ENCODE data around the gene ATP6V1B1. TPM values are rescaled to one million over a fixed set of nuclear protein-coding genes. Genes with fewer than 3 reads are reported as not detected.

Gene ATP6V1B1
- total and polyA plus RNA-seq, 10 of the 15 experiments (the other 5 are each of a cell fraction or from before 2014, with no cell fraction given) = not detected

DNA sequence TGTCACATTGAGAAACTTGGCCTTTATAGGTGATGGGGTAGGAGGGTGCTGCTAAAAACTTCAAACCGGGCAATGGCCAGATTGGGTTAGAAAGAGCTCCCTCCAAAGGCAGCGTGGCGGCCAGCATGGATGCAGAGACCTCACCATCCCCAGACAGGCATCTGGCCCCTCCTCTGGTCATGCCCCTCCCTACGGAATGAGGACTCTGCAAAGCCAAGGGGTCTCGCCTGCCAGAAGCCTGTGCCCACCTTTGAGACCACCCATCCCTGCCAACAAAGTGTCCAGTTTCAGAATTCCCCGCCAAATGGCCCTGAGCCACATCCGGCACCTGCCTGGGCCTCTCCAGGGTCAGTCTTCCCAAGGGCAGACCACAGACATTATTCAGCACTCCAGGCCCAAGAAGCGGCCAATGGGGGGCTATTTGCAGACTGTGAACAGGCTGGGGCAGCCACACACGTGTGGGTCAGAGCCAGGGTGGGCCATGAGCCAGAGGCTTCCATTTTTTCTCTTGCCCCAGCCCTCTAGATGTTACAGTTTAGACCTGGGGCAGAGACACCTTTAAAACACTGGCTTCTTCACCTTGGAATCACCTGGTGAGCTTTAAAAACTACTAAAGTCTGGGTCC, 4.2 kb upstream of the ATP6V1B1 start (continued):
- TF ChIP-seq NFYB (IDR thresholded peaks at IDR 0.05; ENCODE audit: insufficient read depth, low read depth, low read length) = no peak
- TF ChIP-seq RUNX3 (IDR thresholded peaks at IDR 0.05; ENCODE audit: low read length) = no peak

DNA sequence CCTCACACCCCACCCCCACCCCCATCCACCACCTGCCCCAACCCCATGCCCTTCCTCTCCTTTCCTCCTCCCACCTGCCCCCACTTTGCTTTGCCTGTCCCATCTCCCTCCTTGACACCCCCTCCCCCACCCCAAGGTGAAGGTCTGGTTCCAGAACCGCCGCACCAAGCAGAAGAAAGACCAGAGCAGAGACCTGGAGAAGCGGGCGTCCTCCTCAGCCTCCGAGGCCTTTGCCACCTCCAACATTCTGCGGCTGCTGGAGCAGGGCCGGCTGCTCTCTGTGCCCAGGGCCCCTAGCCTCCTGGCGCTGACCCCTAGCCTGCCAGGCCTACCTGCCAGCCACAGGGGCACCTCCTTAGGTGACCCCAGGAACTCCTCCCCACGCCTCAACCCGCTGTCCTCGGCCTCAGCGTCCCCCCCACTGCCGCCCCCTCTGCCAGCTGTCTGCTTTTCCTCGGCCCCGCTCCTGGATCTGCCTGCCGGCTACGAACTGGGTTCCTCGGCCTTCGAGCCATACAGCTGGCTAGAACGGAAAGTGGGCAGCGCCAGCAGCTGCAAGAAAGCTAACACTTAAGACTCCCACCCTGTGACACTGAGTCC, 3.0 kb upstream of the ATP6V1B1 start:
- in situ Hi-C loops (cut with MboI) = no loop called here
- ATAC-seq = no peak

More for the DNA sequence above, 3.0 kb upstream of the ATP6V1B1 start:
- ChIA-PET RAD21 (ENCODE audit: unreplicated experiment) (no interaction called here), CTCF (no interaction called here), POLR2A (no interaction called here), SMC1A (ENCODE audit: uncharacterized antibody, unreplicated experiment) (no interaction called here)
- intact Hi-C loops (cut with micrococcal nuclease; ENCODE audit: unreplicated experiment) = no loop called here
- no TSS peak for BruUV-seq (replicated peaks)
- H3K4me2 ChIP-seq (ENCODE audit: control insufficient read depth, insufficient read depth) = no peak overlapping the region
- no peaks in the 10 kb centered on the region for H3K36me3 ChIP-seq (ENCODE audit: control insufficient read depth in 2 of 2, insufficient read depth in 2 of 2, low read length in 1 of 2)
- no peak overlapping the region for H2AFZ ChIP-seq (ENCODE audit: control insufficient read depth, low read depth, low read length)
- no peak overlapping the region for H3K4me3 ChIP-seq
- H3K4me1 ChIP-seq (ENCODE audit: control insufficient read depth, insufficient read depth, low read length) = no peaks in the 10 kb centered on the region
- H3K9ac ChIP-seq (ENCODE audit: control insufficient read depth, insufficient read depth, low read length) = no peak overlapping the region
- peaks cover 0 to 3% of the 10 kb centered on the region in 2 experiments; a peak in 2 of 4 replicates for H3K27me3 ChIP-seq (replicated peaks in 1 of 2; ENCODE audit: control insufficient read depth in 2 of 2, insufficient read depth in 2 of 2, low read length in 1 of 2)
- H3K9me3 ChIP-seq (replicated peaks; ENCODE audit: control insufficient read depth, insufficient read depth, low read length) = no peaks in the 10 kb centered on the region
- WGBS (ENCODE audit: insufficient coverage, insufficient replicate concordance, low lambda C conversion rate, missing lambda C conversion rate) = 46% methylated on average over 19 of the region's 21 CpGs
- TF ChIP-seq MXI1 (IDR thresholded peaks at IDR 0.05; ENCODE audit: low read depth, low read length) (no peak), NR2C2 (IDR thresholded peaks at IDR 0.05; ENCODE audit: borderline replicate concordance, control insufficient read depth, insufficient read length, low read depth) (no peak), YY1 (IDR thresholded peaks at IDR 0.05; ENCODE audit: low read depth, low read length) (no peak), LARP7 (IDR thresholded peaks at IDR 0.05) (no peak), POLR2AphosphoS5 (IDR thresholded peaks at IDR 0.05; ENCODE audit: low read length) (no peak), CHD2 (IDR thresholded peaks at IDR 0.05; ENCODE audit: borderline replicate concordance, low read depth, low read length) (no peak), CBX3 (IDR thresholded peaks at IDR 0.05; ENCODE audit: borderline replicate concordance, low read depth) (no peak), USF2 (IDR thresholded peaks at IDR 0.05; ENCODE audit: borderline replicate concordance, low read depth, low read length) (no peak)
- H4K20me1 ChIP-seq (ENCODE audit: control insufficient read depth, insufficient read depth) = no peaks in the 10 kb centered on the region; the same call in 1 of the 2 replicates
- H3K79me2 ChIP-seq (ENCODE audit: control insufficient read depth, insufficient read depth, low read length) = no peaks in the 10 kb centered on the region
- DNase-seq (ENCODE audit: low read depth, low spot score) (no peak), FAIRE-seq (no peak)
- no peak overlapping the region for H3K27ac ChIP-seq (ENCODE audit: control insufficient read depth, insufficient read depth)

Data from GM12878 (cell line).